ENCODE data around the gene KIF26B. TPM values are rescaled to one million over a fixed set of nuclear protein-coding genes. Genes with fewer than 3 reads are reported as not detected.

The KIF26B gene
- total RNA-seq, 2 experiments from 2014 or later = not detected

- Histone ChIP-seq H3K9me3 (ENCODE audit: low read length) (no peaks in the 10 kb centered on the region), H3K4me1 (ENCODE audit: insufficient read depth, low read length, poor library complexity, severe bottlenecking) (no peaks in the 10 kb centered on the region), H4K20me1 (ENCODE audit: insufficient read depth, low read length) (no peaks in the 10 kb centered on the region), H3K79me2 (ENCODE audit: insufficient read depth, low read depth, low read length) (no peaks in the 10 kb centered on the region), H3K4me3 (ENCODE audit: low read depth, low read length, poor library complexity, severe bottlenecking) (no peak overlapping the region), H3K9me2 (ENCODE audit: insufficient read depth, low read length) (no peaks in the 10 kb centered on the region), H3K36me3 (ENCODE audit: insufficient read depth, low read length) (no peaks in the 10 kb centered on the region), H2AFZ (ENCODE audit: low read length) (no peak overlapping the region), H3K27ac (ENCODE audit: low read depth, low read length, poor library complexity, severe bottlenecking) (no peak overlapping the region), H3K4me2 (ENCODE audit: low read length) (no peak overlapping the region)
- CTCF ChIA-PET (ENCODE audit: unreplicated experiment) = no interaction called here
- POLR2A ChIA-PET = interaction anchor here (0.6 kb wide), 1 partner anchor 411 kb away, joined by 3 read pairs; no protein-coding TSS in a partner anchor
- intact Hi-C loops (cut with micrococcal nuclease; ENCODE audit: unreplicated experiment) = no loop called here
- DNase-seq (ENCODE audit: low spot score) = no peak
- no peak for TF ChIP-seq EZH2phosphoT487 (IDR thresholded peaks at IDR 0.05; ENCODE audit: borderline replicate concordance, low read depth, low read length)
- TF ChIP-seq CTCF (conservative IDR thresholded peaks at IDR 0.05; ENCODE audit: low read length) = no peak
- no TSS peak for BruUV-seq (replicated peaks)
Observed at GRCh38 chr1:245591346-245592188, 436.8 kb downstream of the KIF26B start.

- DNase-seq (ENCODE audit: low spot score) = no peak
- ChIA-PET POLR2A (interaction anchor here (0.6 kb wide), 1 partner anchor 412 kb away, joined by 3 read pairs; no protein-coding TSS in a partner anchor), CTCF (ENCODE audit: unreplicated experiment) (no interaction called here)
- Histone ChIP-seq H2AFZ (ENCODE audit: low read length) (no peak overlapping the region), H4K20me1 (ENCODE audit: insufficient read depth, low read length) (no peaks in the 10 kb centered on the region), H3K79me2 (ENCODE audit: insufficient read depth, low read depth, low read length) (no peaks in the 10 kb centered on the region), H3K4me2 (ENCODE audit: low read length) (no peak overlapping the region), H3K36me3 (ENCODE audit: insufficient read depth, low read length) (no peaks in the 10 kb centered on the region), H3K9me2 (ENCODE audit: insufficient read depth, low read length) (no peaks in the 10 kb centered on the region), H3K4me3 (ENCODE audit: low read depth, low read length, poor library complexity, severe bottlenecking) (no peak overlapping the region), H3K4me1 (ENCODE audit: insufficient read depth, low read length, poor library complexity, severe bottlenecking) (no peaks in the 10 kb centered on the region), H3K9me3 (ENCODE audit: low read length) (no peaks in the 10 kb centered on the region), H3K27ac (ENCODE audit: low read depth, low read length, poor library complexity, severe bottlenecking) (no peak overlapping the region)
- TF ChIP-seq EZH2phosphoT487 (IDR thresholded peaks at IDR 0.05; ENCODE audit: borderline replicate concordance, low read depth, low read length) (no peak), CTCF (conservative IDR thresholded peaks at IDR 0.05; ENCODE audit: low read length) (no peak)
- intact Hi-C loops (cut with micrococcal nuclease; ENCODE audit: unreplicated experiment) = no loop called here
- no TSS peak for BruUV-seq (replicated peaks)
Observed at GRCh38 chr1:245592189-245592460, 437.3 kb downstream of the KIF26B start.

GRCh38 chr1:245598524-245599305 lies 443.9 kb downstream of the KIF26B start:
- Histone ChIP-seq H3K4me1 (ENCODE audit: insufficient read depth, low read length, poor library complexity, severe bottlenecking) (no peaks in the 10 kb centered on the region), H3K27ac (ENCODE audit: low read depth, low read length, poor library complexity, severe bottlenecking) (no peak overlapping the region), H3K36me3 (ENCODE audit: insufficient read depth, low read length) (no peaks in the 10 kb centered on the region), H3K79me2 (ENCODE audit: insufficient read depth, low read depth, low read length) (no peaks in the 10 kb centered on the region), H3K9me2 (ENCODE audit: insufficient read depth, low read length) (no peaks in the 10 kb centered on the region), H3K9me3 (ENCODE audit: low read length) (no peaks in the 10 kb centered on the region), H4K20me1 (ENCODE audit: insufficient read depth, low read length) (no peaks in the 10 kb centered on the region), H3K4me3 (ENCODE audit: low read depth, low read length, poor library complexity, severe bottlenecking) (no peak overlapping the region), H3K4me2 (ENCODE audit: low read length) (no peak overlapping the region), H2AFZ (ENCODE audit: low read length) (no peak overlapping the region)
- no peak for DNase-seq (ENCODE audit: low spot score)
- ChIA-PET CTCF (ENCODE audit: unreplicated experiment) (no interaction called here), POLR2A (no interaction called here)
- no TSS peak for BruUV-seq (replicated peaks)
- intact Hi-C loops (cut with micrococcal nuclease; ENCODE audit: unreplicated experiment) = no loop called here
- no peak for TF ChIP-seq EZH2phosphoT487 (IDR thresholded peaks at IDR 0.05; ENCODE audit: borderline replicate concordance, low read depth, low read length)
- no peak for TF ChIP-seq CTCF (conservative IDR thresholded peaks at IDR 0.05; ENCODE audit: low read length)

All from OCI-LY7 (cell line).